Measurements from ENCODE around the gene TMEM231. TPM values are rescaled to one million over a fixed set of nuclear protein-coding genes. Genes with fewer than 3 reads are reported as not detected.

The TMEM231 gene
- total and polyA plus RNA-seq, 2 donors (not counting 3 experiments of a cell fraction or from before 2014, with no cell fraction given) = 10.0 to 35.8 TPM

GRCh38 chr16:75576384-75576811 lies 20.3 kb upstream of the TMEM231 start:
- Histone ChIP-seq H3K4me1 (ENCODE audit: control insufficient read depth, extremely low read depth, insufficient read depth, low read length) (no peaks in the 10 kb centered on the region), H3K4me3 (replicated peaks in 1 of 3; ENCODE audit: insufficient read depth in 1 of 3, low read depth in 1 of 3, low read length in 3 of 3) (no peak overlapping the region), H3K4me2 (ENCODE audit: insufficient read depth, low read length) (no peak overlapping the region), H3K9me3 (replicated peaks; ENCODE audit: control insufficient read depth, insufficient read depth, low read length) (no peaks in the 10 kb centered on the region), H2AFZ (ENCODE audit: low read depth, low read length) (no peak overlapping the region), H3K79me2 (ENCODE audit: control insufficient read depth, insufficient read depth, low read length) (no peaks in the 10 kb centered on the region), H3K27me3 (ENCODE audit: control insufficient read depth in 2 of 2, insufficient read depth in 2 of 2, low read length in 2 of 2) (no peaks in the 10 kb centered on the region), H4K20me1 (replicated peaks; ENCODE audit: control insufficient read depth, extremely low read depth, insufficient read depth, low read length) (no peaks in the 10 kb centered on the region), H3K27ac (ENCODE audit: insufficient read depth, low read depth, low read length) (no peak overlapping the region), H3K9me1 (replicated peaks; ENCODE audit: control insufficient read depth, extremely low read depth, insufficient read depth, low read length) (no peaks in the 10 kb centered on the region), H3K9ac (replicated peaks; ENCODE audit: extremely low read depth, insufficient read depth, low read length) (no peak overlapping the region), H3K36me3 (ENCODE audit: control insufficient read depth in 2 of 2, extremely low read depth in 1 of 2, insufficient read depth in 2 of 2, low read length in 2 of 2) (peaks cover 14 to 28% of the 10 kb centered on the region in 2 experiments)
- POLR2A ChIA-PET = no interaction called here
- BruUV-seq (replicated peaks) = no TSS peak
- DNase-seq (ENCODE audit: low read depth, low spot score) (no peak), FAIRE-seq (no peak)
- intact Hi-C loops (cut with micrococcal nuclease) (no loop called here), dilution Hi-C loops (cut with MboI; ENCODE audit: extremely low pct_ligation_motif_present, low sequenced_read_pairs) (no loop called here)
- CTCF ChIA-PET = interaction anchor here (1.6 kb wide), 1 partner anchor 10 kb away, joined by 4 read pairs; the partner anchor contains the start of gene GABARAPL2
- TF ChIP-seq JUN (IDR thresholded peaks at IDR 0.05; ENCODE audit: borderline replicate concordance, insufficient read depth, insufficient read length, low read depth) = no peak
- TF ChIP-seq, protein P1, sequence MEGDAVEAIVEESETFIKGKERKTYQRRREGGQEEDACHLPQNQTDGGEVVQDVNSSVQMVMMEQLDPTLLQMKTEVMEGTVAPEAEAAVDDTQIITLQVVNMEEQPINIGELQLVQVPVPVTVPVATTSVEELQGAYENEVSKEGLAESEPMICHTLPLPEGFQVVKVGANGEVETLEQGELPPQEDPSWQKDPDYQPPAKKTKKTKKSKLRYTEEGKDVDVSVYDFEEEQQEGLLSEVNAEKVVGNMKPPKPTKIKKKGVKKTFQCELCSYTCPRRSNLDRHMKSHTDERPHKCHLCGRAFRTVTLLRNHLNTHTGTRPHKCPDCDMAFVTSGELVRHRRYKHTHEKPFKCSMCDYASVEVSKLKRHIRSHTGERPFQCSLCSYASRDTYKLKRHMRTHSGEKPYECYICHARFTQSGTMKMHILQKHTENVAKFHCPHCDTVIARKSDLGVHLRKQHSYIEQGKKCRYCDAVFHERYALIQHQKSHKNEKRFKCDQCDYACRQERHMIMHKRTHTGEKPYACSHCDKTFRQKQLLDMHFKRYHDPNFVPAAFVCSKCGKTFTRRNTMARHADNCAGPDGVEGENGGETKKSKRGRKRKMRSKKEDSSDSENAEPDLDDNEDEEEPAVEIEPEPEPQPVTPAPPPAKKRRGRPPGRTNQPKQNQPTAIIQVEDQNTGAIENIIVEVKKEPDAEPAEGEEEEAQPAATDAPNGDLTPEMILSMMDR (IDR thresholded peaks at IDR 0.05; ENCODE audit: extremely low read depth in 1 of 2, insufficient read depth in 1 of 2, low read depth in 1 of 2, low read length in 2 of 2) = no peak
- TF ChIP-seq, protein P2, sequence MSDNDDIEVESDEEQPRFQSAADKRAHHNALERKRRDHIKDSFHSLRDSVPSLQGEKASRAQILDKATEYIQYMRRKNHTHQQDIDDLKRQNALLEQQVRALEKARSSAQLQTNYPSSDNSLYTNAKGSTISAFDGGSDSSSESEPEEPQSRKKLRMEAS (IDR thresholded peaks at IDR 0.05; ENCODE audit: insufficient read depth, insufficient read length) = no peak
- no peak for TF ChIP-seq GATA2 (IDR thresholded peaks at IDR 0.05; ENCODE audit: insufficient read depth, insufficient read length, low read depth, low read length)
- TF ChIP-seq EZH2 (IDR thresholded peaks at IDR 0.05; ENCODE audit: borderline replicate concordance, low read depth, low read length, severe bottlenecking) = no peak
- no peak for TF ChIP-seq MYC (IDR thresholded peaks at IDR 0.05; ENCODE audit: low read depth, low read length)
- TF ChIP-seq FOS (IDR thresholded peaks at IDR 0.05; ENCODE audit: borderline replicate concordance, insufficient read depth, low read length) = no peak
- TF ChIP-seq POLR2AphosphoS5 (IDR thresholded peaks at IDR 0.05; ENCODE audit: insufficient read depth, low read depth, low read length) = no peak
